Activated CD4-positive, alpha-beta T cell treated with anti-CD3 and anti-CD28 coated beads, Interleukin-2, amount 50 U/mL, for 4 hours (primary cell): Measurements from ENCODE around the gene ITGB8.
"Not testable (repeated sequence)": the region's sequence is repeated elsewhere in the genome, so short reads cannot be mapped to it uniquely, and the experiment has no call there.

ENCODE experiments used
- DNase-seq, 2 experiments: peaks; one replicate each; pipeline ENCODE4 v3.0.0-alpha.2; 2020

Gene ITGB8

GRCh38 chr7:20389192-20389591 is 58.5 kb downstream of the ITGB8 start:
- not testable (repeated sequence) for DNase-seq

GRCh38 chr7:20393021-20393610 is 62.4 kb downstream of the ITGB8 start:
- DNase-seq = no peak

- DNase-seq = no peak
These were observed 62.9 kb downstream of the ITGB8 start for GRCh38 chr7:20393616-20394015.

- DNase-seq = no peak
These were observed 63.6 kb downstream of the ITGB8 start for GRCh38 chr7:20394284-20394683.

GRCh38 chr7:20395104-20395503 is 64.4 kb downstream of the ITGB8 start:
- no peak for DNase-seq

GRCh38 chr7:20395511-20395910 is 64.8 kb downstream of the ITGB8 start:
- no peak for DNase-seq

GRCh38 chr7:20399521-20399920 is 68.8 kb downstream of the ITGB8 start:
- no peak for DNase-seq

- DNase-seq = no peak
These were observed 71.4 kb downstream of the ITGB8 start for GRCh38 chr7:20401861-20402746.

- DNase-seq = no peak
These were observed 72.1 kb downstream of the ITGB8 start for GRCh38 chr7:20402747-20403230.

GRCh38 chr7:20403331-20403730 is 72.6 kb downstream of the ITGB8 start:
- DNase-seq = no peak

GRCh38 chr7:20404320-20404719 is 73.6 kb downstream of the ITGB8 start:
- DNase-seq = no peak

- DNase-seq = no peak
These were observed 77.1 kb downstream of the ITGB8 start for GRCh38 chr7:20407585-20408466.

- DNase-seq = no peak
These were observed 77.7 kb downstream of the ITGB8 start for GRCh38 chr7:20408467-20408826.

GRCh38 chr7:20409961-20410360 is 79.3 kb downstream of the ITGB8 start:
- DNase-seq = no peak

GRCh38 chr7:20411372-20411771 is 80.7 kb downstream of the ITGB8 start:
- DNase-seq = no peak

GRCh38 chr7:20412032-20412431 is 81.3 kb downstream of the ITGB8 start:
- no peak for DNase-seq

- no peak for DNase-seq
These were observed 86.6 kb downstream of the ITGB8 start for GRCh38 chr7:20417260-20417659.

- no peak for DNase-seq
These were observed 87.1 kb downstream of the ITGB8 start for GRCh38 chr7:20417675-20418382.

GRCh38 chr7:20424500-20424899 is 93.8 kb downstream of the ITGB8 start:
- DNase-seq = no peak

- DNase-seq = no peak
These were observed 100.0 kb downstream of the ITGB8 start for GRCh38 chr7:20430664-20431063.

- DNase-seq = no peak
These were observed 100.4 kb downstream of the ITGB8 start for GRCh38 chr7:20431146-20431545.

- DNase-seq = no peak
These were observed 101.4 kb downstream of the ITGB8 start for GRCh38 chr7:20432071-20432470.

GRCh38 chr7:20435305-20435704 is 104.6 kb downstream of the ITGB8 start:
- DNase-seq = no peak
